A673 (cell line): ENCODE measurements around the gene PALLD. TPM values are rescaled to one million over a fixed set of nuclear protein-coding genes. Genes with fewer than 3 reads are reported as not detected.

Experiments used
- BruUV-seq: library from RNA; stranded (reverse); fragments of 400-500 nt; replicated peaks from 2 replicates; lab custom pipeline; 2021; lab: Mats Ljungman, UMichigan
- CTCF ChIA-PET: fragments of 300-600 bp; sonication (Branson Sonifier 250); formaldehyde crosslinking; loops from one replicate; lab custom pipeline; 2022; ENCODE audit warnings: antibody characterized with exemption; lab: Charles Lee
- POLR2A ChIA-PET: fragments of 300-600 bp; sonication (Branson Sonifier 250); formaldehyde crosslinking; loops from one replicate; lab custom pipeline; 2022; ENCODE audit warnings: antibody characterized with exemption; ENCODE audit not compliant: low non-redundant PET; lab: Charles Lee
- DNase-seq: peaks from one replicate; pipeline ENCODE4 v3.0.0-alpha.2; 2015; ENCODE audit warnings: low spot score
- H3K27ac ChIP-seq: fragments of 200-600 bp; sonication (generic); 2 replicates; pipeline ENCODE4 v1.5.1; 2016; ENCODE audit warnings: mixed run types, low read depth, mild to moderate bottlenecking, mixed read lengths, antibody characterized with exemption, low read length; ENCODE audit not compliant: poor library complexity, severe bottlenecking
- H3K27me3 ChIP-seq: fragments of 200-600 bp; sonication (generic); replicated peaks from 2 replicates; pipeline ENCODE4 v1.6.1; 2017; ENCODE audit warnings: mixed run types, low read depth, mild to moderate bottlenecking, mixed read lengths, antibody characterized with exemption, low read length; ENCODE audit not compliant: insufficient read depth, poor library complexity
- H3K36me3 ChIP-seq: fragments of 200-600 bp; sonication (generic); 2 replicates; pipeline ENCODE4 v1.6.1; 2016; ENCODE audit warnings: mixed run types, mild to moderate bottlenecking, mixed read lengths, antibody characterized with exemption, low read length; ENCODE audit not compliant: insufficient read depth, poor library complexity, severe bottlenecking
- H3K4me1 ChIP-seq: fragments of 200-600 bp; sonication (generic); 2 replicates; pipeline ENCODE4 v1.6.1; 2017; ENCODE audit warnings: mixed run types, mild to moderate bottlenecking, mixed read lengths, antibody characterized with exemption, low read length; ENCODE audit not compliant: insufficient read depth, poor library complexity, severe bottlenecking
- H3K4me3 ChIP-seq: fragments of 200-600 bp; sonication (generic); 2 replicates; pipeline ENCODE4 v1.5.1; 2016; ENCODE audit warnings: low read depth, mixed run types, mild to moderate bottlenecking, mixed read lengths, low read length; ENCODE audit not compliant: poor library complexity, severe bottlenecking
- H3K9me3 ChIP-seq: fragments of 200-600 bp; sonication (generic); 2 replicates; pipeline ENCODE4 v1.6.1; 2016; ENCODE audit warnings: mixed run types, low read depth, mild to moderate bottlenecking, mixed read lengths, antibody characterized with exemption, low read length; ENCODE audit not compliant: poor library complexity, severe bottlenecking
- EZH2 ChIP-seq: fragments of 200-600 bp; sonication (generic); IDR thresholded peaks from 2 replicates; pipeline ENCODE4 v1.6.1; 2017; ENCODE audit warnings: borderline replicate concordance, low read depth, mild to moderate bottlenecking, mixed read lengths, antibody characterized with exemption, low read length; ENCODE audit not compliant: poor library complexity, severe bottlenecking
- intact Hi-C: fragments of 100-400 bp; cut with micrococcal nuclease; formaldehyde crosslinking; loops from one replicate; pipeline ENCODE4 v1.10.0; 2022; ENCODE audit not compliant: unreplicated experiment
- total RNA-seq: library from RNA; stranded (reverse); gene quantifications from 2 replicates; pipeline ENCODE4 v1.2.3, GENCODE V29; 2021
- TF ChIP-seq, protein P1 (sequence below): fragments of 300-800, 200-600 bp; sonication (generic); conservative IDR thresholded peaks from 2 replicates; pipeline ENCODE4 v1.5.1; 2017; ENCODE audit warnings: low read depth, mild to moderate bottlenecking, antibody characterized with exemption, low read length, moderate library complexity, mixed read lengths

Gene PALLD
- total RNA-seq, 1 experiment from 2014 or later: 44.1 TPM

DNA sequence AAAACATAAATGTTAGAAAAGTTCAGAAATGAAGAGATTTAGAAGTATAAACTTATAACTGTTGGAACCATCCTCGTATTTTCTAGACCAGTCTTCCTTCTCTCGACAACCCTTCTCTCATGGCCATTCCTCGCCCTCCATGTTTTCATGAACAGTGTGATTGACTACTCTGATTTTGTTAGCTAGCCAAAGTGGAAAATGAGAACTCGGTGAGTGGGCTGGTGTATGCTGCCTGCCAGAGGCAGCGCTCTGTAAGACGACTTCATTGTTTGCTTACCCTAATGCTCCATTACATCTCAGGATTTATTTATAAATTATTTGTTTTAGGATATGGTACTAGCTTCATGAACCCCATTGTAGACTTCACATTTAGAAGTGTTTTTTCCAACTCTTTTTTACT, 360.2 kb downstream of the PALLD start:
- intact Hi-C loops: no loop called here
- POLR2A ChIA-PET: no interaction called here
- Histone ChIP-seq H3K27me3 (no peaks in the 10 kb centered on the region), H3K4me1 (peaks cover 11% of the 10 kb centered on the region), H3K4me3 (no peak overlapping the region), H3K36me3 (no peaks in the 10 kb centered on the region), H3K9me3 (no peaks in the 10 kb centered on the region), H3K27ac (no peak overlapping the region)
- BruUV-seq: no TSS peak
- no peak for TF ChIP-seq EZH2
- TF ChIP-seq, protein P1, sequence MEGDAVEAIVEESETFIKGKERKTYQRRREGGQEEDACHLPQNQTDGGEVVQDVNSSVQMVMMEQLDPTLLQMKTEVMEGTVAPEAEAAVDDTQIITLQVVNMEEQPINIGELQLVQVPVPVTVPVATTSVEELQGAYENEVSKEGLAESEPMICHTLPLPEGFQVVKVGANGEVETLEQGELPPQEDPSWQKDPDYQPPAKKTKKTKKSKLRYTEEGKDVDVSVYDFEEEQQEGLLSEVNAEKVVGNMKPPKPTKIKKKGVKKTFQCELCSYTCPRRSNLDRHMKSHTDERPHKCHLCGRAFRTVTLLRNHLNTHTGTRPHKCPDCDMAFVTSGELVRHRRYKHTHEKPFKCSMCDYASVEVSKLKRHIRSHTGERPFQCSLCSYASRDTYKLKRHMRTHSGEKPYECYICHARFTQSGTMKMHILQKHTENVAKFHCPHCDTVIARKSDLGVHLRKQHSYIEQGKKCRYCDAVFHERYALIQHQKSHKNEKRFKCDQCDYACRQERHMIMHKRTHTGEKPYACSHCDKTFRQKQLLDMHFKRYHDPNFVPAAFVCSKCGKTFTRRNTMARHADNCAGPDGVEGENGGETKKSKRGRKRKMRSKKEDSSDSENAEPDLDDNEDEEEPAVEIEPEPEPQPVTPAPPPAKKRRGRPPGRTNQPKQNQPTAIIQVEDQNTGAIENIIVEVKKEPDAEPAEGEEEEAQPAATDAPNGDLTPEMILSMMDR: no peak
- CTCF ChIA-PET: no interaction called here
- DNase-seq: no peak

DNA sequence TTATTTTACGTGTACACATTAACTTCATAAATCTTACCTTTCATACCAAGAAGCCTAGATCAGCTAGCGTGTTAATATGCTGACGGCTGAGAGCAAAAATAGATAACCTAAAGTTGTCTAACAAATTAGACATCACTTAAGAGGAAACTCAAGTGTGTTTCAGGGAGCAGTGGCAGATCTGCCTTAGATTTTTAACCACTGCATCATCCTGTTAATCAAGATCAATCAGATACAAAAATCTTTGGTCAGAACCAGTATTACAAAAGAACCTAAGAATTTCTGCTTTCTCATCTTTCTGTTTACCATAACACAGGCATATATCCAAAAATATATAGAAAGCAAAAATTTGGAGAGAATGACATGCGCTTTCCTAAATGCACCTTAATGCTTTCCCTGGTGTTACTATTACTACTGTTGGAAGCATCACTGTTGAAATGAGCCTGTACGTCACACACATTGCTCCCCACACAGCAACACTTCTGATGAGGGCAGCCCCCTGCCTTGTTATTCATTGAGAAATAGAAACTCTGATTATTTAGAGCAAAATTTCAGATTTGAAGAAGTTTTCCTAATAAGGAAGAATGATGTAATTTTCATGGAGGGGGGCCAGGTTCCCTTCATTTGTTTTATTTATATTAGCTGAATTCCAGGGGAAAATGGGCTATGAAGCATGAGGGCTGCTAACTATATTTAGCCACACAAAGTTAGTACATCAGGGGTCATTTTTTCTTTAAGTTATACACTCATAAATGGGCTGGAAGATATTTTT, 360.9 kb downstream of the PALLD start:
- TF ChIP-seq, protein P1: no peak
- peaks cover 6% of the 10 kb centered on the region for H3K4me1 ChIP-seq
- no peak for DNase-seq
- no TSS peak for BruUV-seq
- H3K27me3 ChIP-seq: no peaks in the 10 kb centered on the region
- intact Hi-C loops: no loop called here
- POLR2A ChIA-PET: no interaction called here
- no peaks in the 10 kb centered on the region for H3K9me3 ChIP-seq
- CTCF ChIA-PET: no interaction called here
- no peak overlapping the region for H3K4me3 ChIP-seq
- H3K36me3 ChIP-seq: no peaks in the 10 kb centered on the region
- no peak overlapping the region for H3K27ac ChIP-seq

DNA sequence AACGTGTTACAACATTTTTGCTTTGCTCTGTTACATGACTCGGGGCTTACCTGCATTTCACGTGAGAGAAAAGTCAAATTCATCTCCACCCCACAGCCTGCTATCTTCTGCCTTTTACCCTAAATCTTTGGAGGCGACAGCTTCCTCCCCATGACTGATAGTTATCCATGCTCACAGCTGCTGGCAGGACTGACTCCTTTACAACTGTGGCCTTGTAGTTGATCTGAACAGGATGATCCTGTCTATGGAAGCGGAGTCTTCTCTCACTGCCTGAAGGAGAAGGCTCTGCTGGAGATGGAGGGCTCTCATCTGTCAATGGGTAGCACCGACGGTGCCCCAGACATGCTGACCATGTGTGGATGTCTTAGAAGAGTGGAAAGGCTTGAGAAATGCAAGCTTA, 362.2 kb downstream of the PALLD start:
- ChIA-PET CTCF (no interaction called here), POLR2A (no interaction called here)
- Histone ChIP-seq H3K36me3 (no peaks in the 10 kb centered on the region), H3K27ac (no peak overlapping the region), H3K27me3 (no peaks in the 10 kb centered on the region), H3K9me3 (no peaks in the 10 kb centered on the region), H3K4me1 (no peaks in the 10 kb centered on the region), H3K4me3 (no peak overlapping the region)
- no peak for DNase-seq
- no TSS peak for BruUV-seq
- TF ChIP-seq, protein P1: no peak
- TF ChIP-seq EZH2: no peak
- intact Hi-C loops: no loop called here
